ENCODE measurements around the gene ERC2.

Gene ERC2

DNA sequence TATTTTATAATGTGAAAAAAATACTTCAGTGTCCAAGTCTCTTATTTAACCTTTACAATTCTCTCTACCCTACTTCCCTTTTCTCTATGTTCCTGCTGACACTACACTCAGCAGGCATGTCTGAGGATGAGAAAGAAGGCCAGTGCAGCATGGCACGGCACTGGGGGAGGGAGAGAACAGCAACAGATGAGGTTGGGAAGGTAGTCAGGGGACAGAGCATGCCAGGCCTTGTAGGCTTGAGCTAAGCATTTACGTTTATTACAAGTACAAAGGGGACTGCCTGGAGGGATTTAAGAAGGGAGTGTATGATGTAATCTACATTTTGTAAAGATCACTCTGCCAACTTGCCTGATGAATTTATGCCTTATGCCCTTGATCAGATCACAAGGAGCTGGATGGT lies 863.9 kb downstream of the ERC2 start:
- H3K36me3 ChIP-seq (ENCODE audit: control insufficient read depth, insufficient read depth, low read length) = no peaks in the 10 kb centered on the region
- no peak overlapping the region for H3K4me3 ChIP-seq (ENCODE audit: low read length)
- H3K4me1 ChIP-seq (ENCODE audit: control insufficient read depth, insufficient read depth, low read length) = no peaks in the 10 kb centered on the region
- no peak overlapping the region for H3K9ac ChIP-seq (ENCODE audit: low read length)
- no peak overlapping the region for H3K27ac ChIP-seq (ENCODE audit: low read depth, low read length)
- H3K27me3 ChIP-seq (ENCODE audit: control insufficient read depth, insufficient read depth, low read length) = no peaks in the 10 kb centered on the region

DNA sequence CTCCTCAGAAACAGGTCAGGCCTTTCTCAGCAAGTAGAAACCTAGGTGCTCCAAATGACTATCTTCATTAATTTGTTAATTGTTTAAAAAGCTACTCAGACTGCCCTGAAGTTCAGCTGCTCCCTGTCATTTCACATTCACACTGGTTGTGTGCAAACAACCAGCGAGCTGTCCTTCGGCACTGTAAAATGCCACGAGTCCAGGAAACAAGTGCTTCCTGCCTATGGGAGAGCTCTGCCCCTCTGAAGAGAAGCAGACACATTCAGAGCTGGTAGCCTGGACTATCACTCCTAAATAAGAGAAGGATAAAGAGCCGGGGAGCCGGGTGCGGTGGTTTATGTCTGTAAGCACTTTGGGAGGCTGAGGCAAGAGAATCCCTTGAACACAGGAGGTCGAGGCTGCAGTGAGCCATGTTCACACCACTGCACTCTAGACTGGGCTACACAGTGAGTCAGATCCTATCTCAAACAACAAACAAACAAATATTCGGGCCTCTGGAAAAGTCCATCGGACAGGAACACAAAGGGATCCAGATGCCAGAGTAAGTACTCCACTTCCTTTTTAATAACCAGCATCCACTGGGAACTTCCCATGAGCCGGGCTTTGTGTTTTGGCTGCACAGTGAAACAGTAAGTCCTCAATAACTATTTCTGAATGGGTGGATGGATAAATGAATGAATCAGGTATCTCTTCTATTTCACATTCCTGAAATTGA lies 866.7 kb downstream of the ERC2 start:
- H3K4me1 ChIP-seq (ENCODE audit: control insufficient read depth, insufficient read depth, low read length) = no peaks in the 10 kb centered on the region
- no peak overlapping the region for H3K27ac ChIP-seq (ENCODE audit: low read depth, low read length)
- H3K27me3 ChIP-seq (ENCODE audit: control insufficient read depth, insufficient read depth, low read length) = no peaks in the 10 kb centered on the region
- H3K36me3 ChIP-seq (ENCODE audit: control insufficient read depth, insufficient read depth, low read length) = no peaks in the 10 kb centered on the region
- no peak overlapping the region for H3K4me3 ChIP-seq (ENCODE audit: low read length)
- H3K9ac ChIP-seq (ENCODE audit: low read length) = no peak overlapping the region

DNA sequence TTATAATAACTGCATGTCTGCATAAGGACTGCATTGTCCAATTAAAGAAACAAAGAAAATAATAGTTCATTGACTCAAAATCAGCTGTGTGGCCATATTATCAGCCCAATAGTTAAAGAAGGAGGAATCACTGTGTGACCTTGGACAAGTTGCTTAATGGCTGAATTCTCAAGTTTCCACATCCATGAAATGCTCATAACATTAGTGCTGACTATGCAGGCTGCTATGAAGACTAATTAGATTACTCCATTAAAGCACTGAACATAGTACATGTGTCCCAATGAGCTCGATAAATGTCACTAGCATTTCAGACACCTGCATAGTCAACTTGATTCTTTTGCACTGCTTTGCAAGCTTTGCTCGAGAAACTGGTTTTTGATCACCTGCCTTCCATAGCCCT lies 870.0 kb downstream of the ERC2 start:
- no peak overlapping the region for H3K4me3 ChIP-seq (ENCODE audit: low read length)
- H3K36me3 ChIP-seq (ENCODE audit: control insufficient read depth, insufficient read depth, low read length) = no peaks in the 10 kb centered on the region
- no peak overlapping the region for H3K9ac ChIP-seq (ENCODE audit: low read length)
- peaks cover under 1% of the 10 kb centered on the region for H3K27me3 ChIP-seq (ENCODE audit: control insufficient read depth, insufficient read depth, low read length)
- H3K27ac ChIP-seq (ENCODE audit: low read depth, low read length) = no peak overlapping the region
- peaks cover 3% of the 10 kb centered on the region for H3K4me1 ChIP-seq (ENCODE audit: control insufficient read depth, insufficient read depth, low read length)

DNA sequence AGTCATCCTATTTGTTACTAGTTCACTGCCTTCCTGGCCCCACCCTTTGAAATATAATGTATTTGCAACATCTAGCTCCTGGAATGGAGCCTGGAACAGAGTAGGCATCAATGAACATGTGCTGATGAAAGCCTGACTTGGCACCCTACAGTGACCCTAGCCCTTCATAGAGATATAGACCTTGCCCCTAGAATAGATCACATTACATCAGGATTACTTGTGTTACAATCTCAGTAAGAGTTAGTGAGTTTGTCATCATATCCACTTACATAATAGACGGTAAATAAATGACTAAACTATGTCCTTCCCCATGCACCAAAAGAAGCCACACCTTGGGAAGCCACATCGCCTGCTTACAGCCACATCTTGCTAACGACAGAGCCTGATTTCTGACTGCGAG lies 870.6 kb downstream of the ERC2 start:
- Histone ChIP-seq H3K9ac (ENCODE audit: low read length) (no peak overlapping the region), H3K36me3 (ENCODE audit: control insufficient read depth, insufficient read depth, low read length) (no peaks in the 10 kb centered on the region), H3K4me1 (ENCODE audit: control insufficient read depth, insufficient read depth, low read length) (peaks cover 3% of the 10 kb centered on the region), H3K27me3 (ENCODE audit: control insufficient read depth, insufficient read depth, low read length) (peaks cover 2% of the 10 kb centered on the region), H3K27ac (ENCODE audit: low read depth, low read length) (no peak overlapping the region), H3K4me3 (ENCODE audit: low read length) (no peak overlapping the region)

DNA sequence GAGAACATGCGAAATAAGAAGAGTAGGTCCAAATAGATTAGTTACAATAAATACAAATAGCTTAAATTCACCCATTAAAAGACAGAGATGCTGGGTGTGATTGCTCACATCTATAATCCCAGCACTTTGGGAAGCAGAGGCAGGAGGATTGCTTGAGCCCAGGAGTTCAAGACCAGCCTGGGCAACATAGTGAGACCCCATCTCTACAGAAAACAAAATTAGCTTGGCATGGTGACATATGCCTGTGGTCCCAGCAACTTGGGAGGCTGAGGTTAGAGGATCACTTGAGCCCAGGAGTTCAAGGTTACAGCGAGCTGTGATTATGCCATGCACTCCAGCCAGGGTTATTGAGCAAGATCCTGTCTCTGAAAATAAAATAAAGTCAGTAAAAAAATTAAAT lies 872.1 kb downstream of the ERC2 start:
- Histone ChIP-seq H3K9ac (ENCODE audit: low read length) (no peak overlapping the region), H3K36me3 (ENCODE audit: control insufficient read depth, insufficient read depth, low read length) (no peaks in the 10 kb centered on the region), H3K4me1 (ENCODE audit: control insufficient read depth, insufficient read depth, low read length) (peaks cover 3% of the 10 kb centered on the region)

DNA sequence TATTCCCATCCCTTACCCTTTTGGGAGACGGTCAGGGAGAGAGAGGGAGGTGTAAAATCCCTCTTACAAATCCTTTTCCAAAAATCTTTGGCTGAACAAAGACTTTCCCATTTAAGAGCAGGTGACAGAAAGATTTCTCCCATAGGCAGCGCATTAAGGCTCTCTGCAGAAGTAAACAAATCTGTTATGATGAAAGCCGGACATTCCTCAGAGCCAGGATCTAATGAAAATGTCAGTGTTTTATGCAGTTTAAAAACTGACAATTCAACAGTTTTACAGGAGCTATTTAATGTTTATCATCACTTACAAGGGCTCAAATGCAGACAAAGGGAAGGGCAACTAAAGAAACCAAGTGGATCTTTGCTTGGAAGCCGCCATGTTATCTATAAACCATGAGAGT lies 872.8 kb downstream of the ERC2 start:
- Histone ChIP-seq H3K4me1 (ENCODE audit: control insufficient read depth, insufficient read depth, low read length) (peaks cover 3% of the 10 kb centered on the region), H3K4me3 (ENCODE audit: low read length) (no peak overlapping the region), H3K27ac (ENCODE audit: low read depth, low read length) (no peak overlapping the region), H3K9ac (ENCODE audit: low read length) (no peak overlapping the region), H3K27me3 (ENCODE audit: control insufficient read depth, insufficient read depth, low read length) (peaks cover 2% of the 10 kb centered on the region), H3K36me3 (ENCODE audit: control insufficient read depth, insufficient read depth, low read length) (no peaks in the 10 kb centered on the region)

More for the DNA sequence above, 872.1 kb downstream of the ERC2 start:
- H3K27ac ChIP-seq (ENCODE audit: low read depth, low read length) = no peak overlapping the region
- peaks cover 2% of the 10 kb centered on the region for H3K27me3 ChIP-seq (ENCODE audit: control insufficient read depth, insufficient read depth, low read length)
- no peak overlapping the region for H3K4me3 ChIP-seq (ENCODE audit: low read length)

DNA sequence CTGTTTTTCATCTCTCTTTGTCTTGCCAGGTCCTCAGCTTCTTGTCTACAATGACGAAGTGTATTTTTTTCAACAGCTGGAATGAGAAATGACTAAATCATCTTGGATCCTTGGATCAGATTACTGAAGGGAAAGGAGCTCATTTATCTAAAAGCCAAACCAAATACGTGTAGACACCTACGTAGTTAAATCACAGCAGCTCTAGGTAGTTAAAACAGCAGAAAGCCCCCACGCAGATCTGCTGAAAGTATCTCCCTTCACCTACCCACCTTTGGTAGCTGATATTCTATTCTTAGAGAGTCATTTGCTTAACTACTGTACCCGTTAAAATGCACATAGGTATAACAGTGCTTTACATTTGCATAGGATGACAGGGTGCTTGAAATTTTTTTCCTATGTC lies 875.7 kb downstream of the ERC2 start:
- Histone ChIP-seq H3K4me3 (ENCODE audit: low read length) (no peak overlapping the region), H3K9ac (ENCODE audit: low read length) (no peak overlapping the region), H3K4me1 (ENCODE audit: control insufficient read depth, insufficient read depth, low read length) (peaks cover 3% of the 10 kb centered on the region), H3K27ac (ENCODE audit: low read depth, low read length) (no peak overlapping the region), H3K27me3 (ENCODE audit: control insufficient read depth, insufficient read depth, low read length) (peaks cover 2% of the 10 kb centered on the region), H3K36me3 (ENCODE audit: control insufficient read depth, insufficient read depth, low read length) (no peaks in the 10 kb centered on the region)

DNA sequence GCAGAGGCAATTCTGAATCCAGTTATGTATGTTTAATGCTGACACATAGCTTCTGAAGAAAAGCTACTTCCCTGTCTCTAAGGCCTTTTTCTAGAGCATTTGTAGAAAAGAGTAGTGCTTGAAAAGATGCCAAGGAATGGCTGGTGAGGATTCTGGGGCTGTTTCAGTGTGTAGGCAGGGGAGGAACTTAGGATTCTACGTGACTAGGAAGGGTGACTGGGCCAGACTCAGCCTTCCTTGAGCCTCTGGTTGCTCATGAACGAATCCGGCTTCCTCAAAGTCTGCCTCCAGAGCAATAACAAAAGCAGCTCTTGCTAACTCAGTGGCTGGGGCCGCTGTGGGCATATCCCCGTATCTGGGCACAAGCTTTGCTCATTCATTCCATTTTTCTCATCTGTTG lies 876.4 kb downstream of the ERC2 start:
- no peak overlapping the region for H3K9ac ChIP-seq (ENCODE audit: low read length)
- no peak overlapping the region for H3K27ac ChIP-seq (ENCODE audit: low read depth, low read length)
- no peak overlapping the region for H3K4me3 ChIP-seq (ENCODE audit: low read length)
- no peaks in the 10 kb centered on the region for H3K36me3 ChIP-seq (ENCODE audit: control insufficient read depth, insufficient read depth, low read length)
- peaks cover 2% of the 10 kb centered on the region for H3K27me3 ChIP-seq (ENCODE audit: control insufficient read depth, insufficient read depth, low read length)
- peaks cover 3% of the 10 kb centered on the region for H3K4me1 ChIP-seq (ENCODE audit: control insufficient read depth, insufficient read depth, low read length)

DNA sequence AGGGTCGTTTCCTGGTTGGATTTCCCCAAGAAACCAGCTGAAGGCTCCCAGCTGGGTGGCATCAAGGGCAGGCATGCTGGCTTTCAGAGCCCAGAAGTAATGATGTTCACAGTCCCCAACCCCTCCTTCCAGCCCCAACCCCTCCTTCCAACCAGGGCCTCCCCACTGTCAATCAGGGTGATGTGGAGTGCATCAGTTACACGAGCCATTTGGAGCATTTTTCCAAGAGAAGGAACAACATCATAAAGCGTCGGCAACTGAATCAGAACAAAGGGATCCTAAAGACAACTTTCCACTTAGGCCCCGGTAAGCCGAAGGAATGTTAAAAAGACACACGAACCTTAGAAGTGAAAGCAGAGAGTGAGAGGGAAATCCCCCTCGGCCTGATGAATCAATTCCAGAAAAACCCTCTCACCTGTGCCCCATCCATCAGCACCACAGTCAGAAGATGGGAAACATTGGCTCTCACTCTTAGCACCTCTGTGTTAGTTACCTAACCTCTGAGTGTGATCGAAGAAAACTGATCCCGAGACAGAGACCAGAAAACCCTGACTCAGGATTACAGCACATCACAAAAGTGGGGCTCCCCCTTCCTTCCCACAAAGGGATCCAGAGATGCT lies 880.0 kb downstream of the ERC2 start:
- Histone ChIP-seq H3K27me3 (ENCODE audit: control insufficient read depth, insufficient read depth, low read length) (peaks cover 2% of the 10 kb centered on the region), H3K9ac (ENCODE audit: low read length) (no peak overlapping the region), H3K27ac (ENCODE audit: low read depth, low read length) (no peak overlapping the region), H3K36me3 (ENCODE audit: control insufficient read depth, insufficient read depth, low read length) (no peaks in the 10 kb centered on the region), H3K4me3 (ENCODE audit: low read length) (no peak overlapping the region), H3K4me1 (ENCODE audit: control insufficient read depth, insufficient read depth, low read length) (peaks cover 3% of the 10 kb centered on the region)

DNA sequence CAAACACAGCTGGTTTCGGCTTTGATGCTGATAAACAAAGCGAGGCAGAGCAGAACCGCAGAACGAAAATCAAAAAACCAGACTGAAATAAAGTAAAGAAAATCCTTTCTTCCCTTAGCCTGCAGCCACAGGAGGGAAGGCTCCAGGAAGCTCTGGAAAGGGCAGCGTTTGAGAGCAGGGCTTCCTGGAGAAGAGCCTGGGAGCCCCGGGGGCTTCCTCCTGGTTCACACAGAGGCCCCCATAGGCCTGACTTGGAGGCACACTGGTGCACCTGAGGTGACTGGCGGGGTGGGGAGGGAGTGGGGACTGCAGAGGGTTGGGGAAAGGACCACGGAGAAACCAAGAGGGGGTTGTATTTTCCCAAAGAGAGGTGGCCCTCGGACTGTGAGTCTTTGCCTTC lies 882.4 kb downstream of the ERC2 start:
- no peak overlapping the region for H3K27ac ChIP-seq (ENCODE audit: low read depth, low read length)

DNA sequence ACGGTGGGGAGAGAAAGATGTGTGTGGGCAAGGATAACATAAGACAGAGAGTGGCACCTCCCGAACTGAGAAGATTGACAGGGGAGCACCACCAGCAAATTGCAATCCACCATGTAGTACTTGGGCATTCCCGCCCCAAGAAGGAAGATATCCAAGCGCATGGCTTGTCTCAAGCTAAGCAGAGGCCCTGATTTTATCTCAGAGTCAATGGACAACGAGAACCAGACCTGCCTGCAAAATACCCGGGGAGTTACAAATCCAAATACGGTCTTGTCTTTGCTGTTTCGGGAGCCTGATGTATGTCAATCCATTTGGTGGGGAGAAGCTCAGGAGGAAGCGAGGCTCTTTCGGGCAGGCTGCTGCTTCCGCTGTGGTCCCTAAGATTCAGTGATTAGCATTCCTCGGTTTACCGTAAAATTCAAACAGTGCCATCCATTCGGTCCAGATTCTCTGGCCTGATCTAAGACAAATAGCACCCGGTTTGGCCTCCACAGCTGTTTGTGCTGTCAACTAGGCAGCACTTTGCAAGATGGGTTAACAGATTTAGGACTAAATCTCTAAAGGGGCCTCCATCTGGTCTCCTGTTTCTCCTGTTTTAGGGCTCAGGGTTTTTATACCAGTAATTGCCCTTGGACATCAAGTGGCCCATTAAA lies 883.4 kb downstream of the ERC2 start:
- H3K9ac ChIP-seq (ENCODE audit: low read length) = no peak overlapping the region
- no peak overlapping the region for H3K27ac ChIP-seq (ENCODE audit: low read depth, low read length)
- H3K4me1 ChIP-seq (ENCODE audit: control insufficient read depth, insufficient read depth, low read length) = peaks cover 3% of the 10 kb centered on the region
- H3K27me3 ChIP-seq (ENCODE audit: control insufficient read depth, insufficient read depth, low read length) = no peaks in the 10 kb centered on the region
- H3K36me3 ChIP-seq (ENCODE audit: control insufficient read depth, insufficient read depth, low read length) = no peaks in the 10 kb centered on the region
- H3K4me3 ChIP-seq (ENCODE audit: low read length) = no peak overlapping the region

More for the DNA sequence above, 882.4 kb downstream of the ERC2 start:
- no peak overlapping the region for H3K9ac ChIP-seq (ENCODE audit: low read length)
- no peak overlapping the region for H3K4me3 ChIP-seq (ENCODE audit: low read length)
- no peaks in the 10 kb centered on the region for H3K36me3 ChIP-seq (ENCODE audit: control insufficient read depth, insufficient read depth, low read length)
- peaks cover 3% of the 10 kb centered on the region for H3K4me1 ChIP-seq (ENCODE audit: control insufficient read depth, insufficient read depth, low read length)
- no peaks in the 10 kb centered on the region for H3K27me3 ChIP-seq (ENCODE audit: control insufficient read depth, insufficient read depth, low read length)

DNA sequence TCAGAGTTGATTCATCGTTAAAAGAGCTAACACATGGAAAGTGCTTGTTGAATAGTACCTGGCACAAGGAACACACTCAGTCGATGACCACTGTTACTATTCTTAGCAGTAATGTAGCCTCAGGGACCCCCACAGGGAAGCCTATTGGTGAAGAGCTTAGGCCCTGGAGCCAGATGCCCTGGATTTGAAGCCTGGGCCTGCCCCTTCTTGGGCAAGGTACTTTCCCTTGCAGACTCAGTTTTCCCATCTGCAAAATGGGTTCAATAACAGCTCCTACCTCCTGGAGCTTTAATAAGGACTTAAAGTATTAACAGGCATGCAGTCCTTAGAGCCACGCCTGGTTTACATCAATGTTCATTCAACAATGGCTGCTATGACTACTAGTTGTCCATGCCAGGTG lies 884.2 kb downstream of the ERC2 start:
- no peaks in the 10 kb centered on the region for H3K27me3 ChIP-seq (ENCODE audit: control insufficient read depth, insufficient read depth, low read length)
- peaks cover 8% of the 10 kb centered on the region for H3K4me1 ChIP-seq (ENCODE audit: control insufficient read depth, insufficient read depth, low read length)
- no peak overlapping the region for H3K27ac ChIP-seq (ENCODE audit: low read depth, low read length)
- H3K9ac ChIP-seq (ENCODE audit: low read length) = no peak overlapping the region
- H3K36me3 ChIP-seq (ENCODE audit: control insufficient read depth, insufficient read depth, low read length) = no peaks in the 10 kb centered on the region
- no peak overlapping the region for H3K4me3 ChIP-seq (ENCODE audit: low read length)

DNA sequence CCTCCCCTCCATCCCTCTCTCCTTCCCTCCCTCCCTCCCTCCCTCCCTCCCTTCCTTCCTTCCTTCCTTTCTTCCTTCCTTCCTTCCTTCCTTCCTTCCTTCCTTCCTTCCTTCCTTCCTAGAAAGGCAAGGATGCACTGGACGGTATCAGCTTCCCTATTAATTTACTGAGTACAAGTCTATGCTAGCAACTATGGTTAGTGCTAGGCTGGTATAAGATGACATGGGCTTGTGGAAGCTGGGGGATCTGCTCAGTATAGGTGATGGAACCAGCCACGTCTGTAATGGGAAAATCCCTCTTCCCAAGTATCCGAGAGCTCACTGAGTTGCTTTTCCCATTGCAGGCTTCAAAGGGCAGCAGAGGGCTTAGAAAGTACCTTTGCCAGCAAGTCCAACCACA lies 884.8 kb downstream of the ERC2 start:
- Histone ChIP-seq H3K27me3 (ENCODE audit: control insufficient read depth, insufficient read depth, low read length) (no peaks in the 10 kb centered on the region), H3K4me1 (ENCODE audit: control insufficient read depth, insufficient read depth, low read length) (peaks cover 10% of the 10 kb centered on the region), H3K4me3 (ENCODE audit: low read length) (no peak overlapping the region), H3K9ac (ENCODE audit: low read length) (no peak overlapping the region), H3K27ac (ENCODE audit: low read depth, low read length) (no peak overlapping the region), H3K36me3 (ENCODE audit: control insufficient read depth, insufficient read depth, low read length) (no peaks in the 10 kb centered on the region)
